Mononuclear cell (primary cell): Measurements from ENCODE around the gene TRIM23. TPM values are rescaled to one million over a fixed set of nuclear protein-coding genes. Genes with fewer than 3 reads are reported as not detected.
A peak's percentile ranks its signal among the peaks of the same experiment; 100 is the strongest.
"Not testable (repeated sequence)": the region's sequence is repeated elsewhere in the genome, so short reads cannot be mapped to it uniquely, and the experiment has no call there.

ENCODE experiments used
- H3K27me3 ChIP-seq: 2 replicates; pipeline ENCODE4 v1.6.0; 2011; ENCODE audit warnings: low read length, control low read depth; ENCODE audit not compliant: insufficient read depth
- H3K4me1 ChIP-seq: 2 replicates; pipeline ENCODE4 v1.5.1; 2011; ENCODE audit warnings: mild to moderate bottlenecking, low read length, control low read depth; ENCODE audit not compliant: insufficient read depth
- H3K4me3 ChIP-seq: 2 replicates; pipeline ENCODE4 v1.5.1; 2011; ENCODE audit warnings: mild to moderate bottlenecking, low read length, moderate library complexity
- H3K9me3 ChIP-seq: 2 replicates; pipeline ENCODE4 v1.5.1; 2011; ENCODE audit warnings: low read depth, mild to moderate bottlenecking, control low read depth, low read length
- total RNA-seq: library from RNA; depleted of rRNA; stranded (reverse); fragments of >200 nt; gene quantifications from one replicate; pipeline ENCODE4 v1.2.3, GENCODE V29; 2012

The TRIM23 gene
- total RNA-seq: 57.2 TPM

GRCh38 chr5:65624025-65624570 is at the start of gene TRIM23:
Gene TRIM23 (minus strand): TSS chr5:65624333. CDS start chr5:65624274, 59 bp downstream.
- Histone ChIP-seq H3K9me3 (no peaks in the 10 kb centered on the region), H3K4me1 (peaks cover 33% of the 10 kb centered on the region), H3K27me3 (no peaks in the 10 kb centered on the region), H3K4me3 (peak within 1 kb of the TSS; percentile 78)

- H3K27me3 ChIP-seq: no peaks in the 10 kb centered on the region
Measured at GRCh38 chr5:65672796-65673195, 48.7 kb upstream of the TRIM23 start.

GRCh38 chr5:65668696-65669095 is 44.6 kb upstream of the TRIM23 start:
- Histone ChIP-seq H3K9me3 (no peaks in the 10 kb centered on the region), H3K27me3 (no peaks in the 10 kb centered on the region), H3K4me1 (peaks cover 10% of the 10 kb centered on the region), H3K4me3 (no peak overlapping the region)

More at GRCh38 chr5:65672796-65673195, 48.7 kb upstream of the TRIM23 start:
- Histone ChIP-seq H3K9me3 (no peaks in the 10 kb centered on the region), H3K4me1 (peaks cover 27% of the 10 kb centered on the region), H3K4me3 (no peak overlapping the region)

- H3K27me3 ChIP-seq: no peaks in the 10 kb centered on the region
- H3K4me1 ChIP-seq: no peaks in the 10 kb centered on the region
- H3K9me3 ChIP-seq: no peaks in the 10 kb centered on the region
- no peak overlapping the region for H3K4me3 ChIP-seq
Measured at GRCh38 chr5:65663804-65664521, 39.8 kb upstream of the TRIM23 start.

GRCh38 chr5:65654713-65655112 is 30.6 kb upstream of the TRIM23 start:
- Histone ChIP-seq H3K4me3 (no peak overlapping the region), H3K27me3 (no peaks in the 10 kb centered on the region), H3K9me3 (no peaks in the 10 kb centered on the region), H3K4me1 (no peaks in the 10 kb centered on the region)

GRCh38 chr5:65651144-65651543 is 27.0 kb upstream of the TRIM23 start:
- H3K27me3 ChIP-seq: no peaks in the 10 kb centered on the region
- no peak overlapping the region for H3K4me3 ChIP-seq
- H3K9me3 ChIP-seq: no peaks in the 10 kb centered on the region
- no peaks in the 10 kb centered on the region for H3K4me1 ChIP-seq

GRCh38 chr5:65647941-65648340 is 23.8 kb upstream of the TRIM23 start:
- Histone ChIP-seq H3K4me3 (no peak overlapping the region), H3K27me3 (no peaks in the 10 kb centered on the region), H3K4me1 (no peaks in the 10 kb centered on the region), H3K9me3 (no peaks in the 10 kb centered on the region)

GRCh38 chr5:65646938-65647337 is 22.8 kb upstream of the TRIM23 start:
- H3K4me1 ChIP-seq: no peaks in the 10 kb centered on the region
- H3K4me3 ChIP-seq: no peak overlapping the region
- no peaks in the 10 kb centered on the region for H3K9me3 ChIP-seq
- H3K27me3 ChIP-seq: no peaks in the 10 kb centered on the region

GRCh38 chr5:65640240-65640639 is 16.1 kb upstream of the TRIM23 start:
- Histone ChIP-seq H3K27me3 (no peaks in the 10 kb centered on the region), H3K4me3 (no peak overlapping the region), H3K9me3 (no peaks in the 10 kb centered on the region), H3K4me1 (no peaks in the 10 kb centered on the region)

- no peak overlapping the region for H3K4me3 ChIP-seq
- peaks cover 2% of the 10 kb centered on the region for H3K4me1 ChIP-seq
- H3K9me3 ChIP-seq: no peaks in the 10 kb centered on the region
- H3K27me3 ChIP-seq: no peaks in the 10 kb centered on the region
Measured at GRCh38 chr5:65630981-65631380, 6.8 kb upstream of the TRIM23 start.

- Histone ChIP-seq H3K4me3 (no peak overlapping the region), H3K4me1 (peaks cover 31% of the 10 kb centered on the region), H3K9me3 (no peaks in the 10 kb centered on the region), H3K27me3 (no peaks in the 10 kb centered on the region)
Measured at GRCh38 chr5:65625743-65626142, 1.6 kb upstream of the TRIM23 start.

- no peaks in the 10 kb centered on the region for H3K9me3 ChIP-seq
- peak within 1 kb of the TSS; percentile 78 for H3K4me3 ChIP-seq
- H3K27me3 ChIP-seq: no peaks in the 10 kb centered on the region
- peaks cover 33% of the 10 kb centered on the region for H3K4me1 ChIP-seq
Measured at GRCh38 chr5:65624571-65625555, 730 bp upstream of the TRIM23 start, which contains the start of the genes SHLD3 and TRAPPC13. Gene SHLD3 (plus strand): TSS chr5:65625027. CDS start chr5:65629588, 4,561 bp downstream. Gene TRAPPC13 (plus strand): TSS chr5:65625027. CDS start chr5:65625061, 34 bp downstream.

GRCh38 chr5:65623482-65623881 is 651 bp downstream of the TRIM23 start:
- H3K4me3 ChIP-seq: peak overlapping the region; percentile 78
- no peaks in the 10 kb centered on the region for H3K27me3 ChIP-seq
- peaks cover 33% of the 10 kb centered on the region for H3K4me1 ChIP-seq
- no peaks in the 10 kb centered on the region for H3K9me3 ChIP-seq

- peaks cover 33% of the 10 kb centered on the region for H3K4me1 ChIP-seq
- not testable (repeated sequence) for H3K27me3 ChIP-seq, H3K4me3 ChIP-seq, H3K9me3 ChIP-seq
Measured at GRCh38 chr5:65621961-65622360, 2.2 kb downstream of the TRIM23 start.

- Histone ChIP-seq H3K9me3 (no peaks in the 10 kb centered on the region), H3K4me1 (peaks cover 27% of the 10 kb centered on the region), H3K4me3 (no peak overlapping the region), H3K27me3 (no peaks in the 10 kb centered on the region)
Measured at GRCh38 chr5:65620021-65620420, 4.1 kb downstream of the TRIM23 start.
